NCI-H460 (cell line): Measurements from ENCODE around the gene DNM1. TPM values are rescaled to one million over a fixed set of nuclear protein-coding genes. Genes with fewer than 3 reads are reported as not detected.

Source experiments
- DNase-seq: peaks from one replicate; pipeline ENCODE4 v3.0.0-alpha.2; 2016; ENCODE audit warnings: low read depth; ENCODE audit errors: extremely low read depth
- total RNA-seq: library from RNA; depleted of rRNA; stranded (reverse); fragments of >200 nt; shearing (Covaris generic); gene quantifications from 2 replicates; pipeline ENCODE4 v1.2.3, GENCODE V29; 2014

The DNM1 gene
- total RNA-seq, 1 experiment from 2014 or later: 1.2 TPM

DNA sequence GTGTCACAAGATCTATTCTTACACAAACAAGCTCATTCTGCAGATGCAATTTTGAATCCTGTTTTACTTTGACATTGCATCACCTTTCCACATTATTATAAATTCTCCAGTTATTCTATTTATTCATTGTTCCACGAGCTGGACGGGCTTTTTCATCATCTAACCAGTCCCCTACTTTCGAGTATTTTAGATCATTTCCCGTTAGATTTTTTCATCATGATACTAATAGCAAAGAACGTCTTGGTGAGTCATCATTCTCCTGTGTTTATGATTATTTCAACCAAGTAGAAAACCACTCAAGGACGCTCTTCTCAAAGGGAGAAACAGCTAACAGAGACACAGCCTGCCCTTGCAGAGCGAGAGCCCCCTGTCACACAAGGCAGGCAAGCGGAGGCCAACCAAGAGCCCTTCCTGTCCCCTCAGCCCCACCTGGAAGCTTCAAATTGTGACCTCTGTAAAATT, 28.0 kb upstream of the DNM1 start:
- no peak for DNase-seq

DNA sequence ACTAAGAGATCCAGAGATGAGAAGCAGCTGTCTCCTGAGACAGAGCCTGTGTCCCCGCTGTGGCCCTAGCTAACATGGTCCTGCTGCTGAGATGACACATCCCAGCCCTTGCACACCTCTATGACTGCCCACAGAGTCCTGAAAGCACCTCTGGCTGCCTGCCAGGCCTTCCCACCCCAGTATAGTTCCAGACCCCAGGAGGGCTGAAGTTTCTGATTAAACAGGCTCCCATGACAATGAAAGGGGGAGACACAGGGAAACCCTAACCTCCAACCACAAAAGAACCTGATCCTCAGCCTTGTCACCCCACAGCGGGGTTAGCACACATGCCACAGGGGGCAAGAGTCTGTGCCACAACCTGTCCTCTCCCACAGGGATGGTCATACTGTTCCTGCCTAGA, 27.5 kb upstream of the DNM1 start:
- DNase-seq: no peak

DNA sequence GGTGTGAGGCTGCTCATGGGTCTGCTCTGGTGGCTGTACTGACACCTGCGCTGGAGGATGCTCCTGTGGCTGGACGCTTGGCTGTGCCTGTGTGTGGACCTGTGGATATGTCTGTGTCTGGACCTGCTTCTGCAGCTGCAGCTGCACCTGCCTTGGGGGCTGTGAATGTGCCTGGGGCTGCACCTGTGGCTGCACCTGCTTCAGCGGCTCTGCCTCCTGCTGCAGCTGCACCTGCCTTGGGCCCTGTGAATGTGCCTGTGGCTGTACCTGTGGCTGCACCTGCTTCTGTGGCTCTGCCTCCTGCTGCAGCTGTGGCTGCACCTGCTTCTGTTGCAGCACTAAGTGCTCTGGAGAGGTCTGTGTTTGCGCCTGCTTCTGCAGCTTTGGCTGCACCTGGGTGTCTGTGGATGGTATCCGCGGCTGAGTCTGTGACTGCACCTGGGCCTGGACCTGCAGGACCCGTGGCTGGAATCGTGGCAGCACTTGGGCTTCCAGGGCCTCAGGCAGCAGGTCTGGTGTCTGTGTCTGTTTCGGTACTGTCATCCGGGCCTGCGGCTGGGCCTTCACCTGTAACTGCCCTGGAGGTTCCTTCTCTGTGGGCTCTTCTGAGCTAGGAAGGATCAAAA, 24.3 kb upstream of the DNM1 start:
- DNase-seq: no peak

DNA sequence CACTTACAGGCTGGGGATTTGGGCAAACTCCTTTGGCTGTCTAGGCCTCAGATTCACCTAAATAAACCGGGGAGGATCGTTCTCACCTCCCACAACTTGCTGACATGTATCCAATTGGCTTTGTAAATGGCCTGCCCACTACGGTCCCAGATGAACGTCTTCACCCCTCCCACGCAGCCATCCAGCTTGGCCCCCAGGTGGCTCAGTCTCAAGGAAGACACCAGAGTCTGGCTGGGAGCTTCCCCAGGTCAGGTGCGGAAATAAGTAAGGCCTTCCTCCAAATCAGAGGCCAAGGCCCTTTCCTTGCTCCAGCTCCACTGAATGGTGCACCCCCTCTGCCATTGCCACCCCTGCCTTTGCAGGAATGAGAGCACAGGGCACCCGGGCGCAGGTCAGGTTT, 23.2 kb upstream of the DNM1 start:
- no peak for DNase-seq

DNA sequence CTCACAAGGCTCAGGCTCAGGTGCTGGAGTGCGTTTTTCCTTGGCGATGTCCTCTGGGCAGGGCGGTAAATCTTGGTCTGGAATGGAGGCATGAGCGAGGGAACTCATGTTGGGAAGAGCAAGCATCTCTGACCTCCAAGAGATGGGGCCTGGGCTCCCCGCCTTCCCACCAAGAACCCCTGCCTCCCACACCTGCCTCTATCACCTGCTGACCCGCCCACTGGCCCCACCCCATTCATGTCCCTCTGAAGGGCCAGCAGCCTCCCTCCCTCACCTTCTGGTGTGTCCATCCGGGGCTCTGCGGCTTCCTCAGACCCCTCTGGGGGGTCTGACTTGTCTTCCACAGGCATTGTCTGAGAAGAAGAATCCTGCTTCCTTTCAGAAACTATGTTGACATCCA, 22.7 kb upstream of the DNM1 start:
- DNase-seq: no peak

DNA sequence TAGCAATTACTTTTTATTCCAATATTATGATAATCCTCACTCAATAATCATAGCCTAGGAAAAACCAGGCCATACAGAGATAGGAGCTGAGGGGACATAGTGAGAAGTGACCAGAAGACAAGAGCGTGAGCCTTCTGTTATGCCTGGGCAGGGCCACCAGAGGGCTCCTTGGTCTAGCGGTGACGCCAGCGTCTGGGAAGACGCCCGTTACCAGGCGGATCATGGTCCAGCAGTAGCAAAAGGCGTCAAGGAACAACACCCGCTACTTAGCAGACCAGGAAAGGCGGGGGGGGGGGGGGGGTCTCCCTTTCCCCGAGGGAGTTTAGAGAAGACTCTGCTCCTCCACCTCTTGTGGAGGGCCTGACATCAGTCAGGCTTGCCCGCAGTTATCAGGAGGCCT, 21.7 kb upstream of the DNM1 start:
- DNase-seq: peak; percentile 37

DNA sequence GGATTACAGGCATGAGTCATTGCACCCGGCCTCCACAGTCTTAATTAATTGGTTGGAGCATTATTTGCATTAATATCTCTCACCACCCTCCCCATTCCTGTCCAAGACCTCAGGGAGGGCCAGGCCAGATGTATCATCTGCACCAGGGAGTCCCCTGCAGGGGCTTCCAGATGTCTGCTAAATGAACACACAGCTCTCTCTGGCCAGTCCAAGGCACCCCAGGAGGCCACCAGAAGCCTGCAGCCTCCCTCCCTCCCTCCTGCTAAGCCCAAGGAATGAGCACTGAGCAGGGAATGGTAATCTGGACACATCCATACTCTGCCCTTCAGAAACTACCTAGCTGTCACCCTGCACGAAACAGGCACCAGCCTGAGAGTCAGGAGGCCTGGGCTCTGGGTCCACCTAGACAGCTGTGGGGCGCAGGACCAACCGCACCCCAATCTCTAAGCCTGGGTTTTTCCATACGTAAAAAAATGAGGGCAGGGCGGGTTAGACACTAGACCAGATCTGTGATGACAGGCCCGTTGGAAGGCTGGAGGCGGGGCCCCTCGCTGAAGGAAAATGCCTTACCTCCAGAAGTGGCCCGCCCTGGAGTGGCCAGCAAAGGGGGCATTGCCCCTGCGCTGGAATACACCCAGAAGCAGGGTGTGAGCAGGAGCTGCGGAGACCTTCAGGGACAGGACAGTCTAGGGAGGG, 20.1 kb upstream of the DNM1 start:
- no peak for DNase-seq

DNA sequence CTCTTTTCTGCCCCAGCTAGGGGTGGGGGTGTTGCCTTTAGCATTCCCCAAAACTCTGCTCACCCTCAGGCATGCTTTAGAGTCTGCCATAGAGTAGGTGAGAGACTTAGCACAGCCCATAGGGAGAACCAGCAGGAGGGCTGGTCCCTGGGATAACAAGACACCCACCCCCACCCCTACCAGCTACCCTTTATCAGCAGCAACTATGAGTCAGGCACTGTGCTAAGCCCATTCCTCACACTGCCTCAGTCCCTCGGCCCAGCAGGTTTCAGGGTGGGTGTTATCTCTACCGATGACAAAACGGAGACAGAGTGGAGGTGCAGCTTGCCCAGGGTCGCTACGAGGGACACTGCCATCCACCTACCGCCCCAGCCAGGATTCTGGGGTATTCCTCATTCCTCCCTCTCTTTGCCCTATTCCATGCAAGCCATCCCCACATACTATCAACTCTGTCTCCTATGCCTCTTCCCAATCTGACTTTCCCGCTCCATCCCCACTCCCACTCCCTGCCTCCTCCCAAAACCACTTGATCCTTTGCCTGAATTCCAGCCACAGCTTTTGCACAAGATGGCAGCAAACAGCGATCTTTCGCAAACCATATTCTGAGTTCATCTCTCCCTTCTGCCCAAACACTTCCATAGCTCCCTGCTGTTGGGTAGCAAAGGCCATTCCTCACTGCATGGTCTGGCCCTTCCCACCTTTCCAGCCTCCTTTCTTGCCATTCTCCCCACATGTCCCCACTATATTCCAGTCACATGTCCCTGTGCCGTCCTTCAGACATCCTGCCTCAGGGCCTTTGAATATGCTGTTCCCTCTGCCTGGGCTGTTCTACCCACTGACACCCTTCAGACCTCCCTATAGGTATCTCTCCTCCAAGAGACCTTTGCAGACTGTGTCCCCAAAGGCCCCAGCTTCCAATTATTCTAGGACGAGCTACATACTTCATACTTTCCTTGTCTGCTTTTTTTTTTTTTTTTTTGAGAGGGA, 16.9 kb upstream of the DNM1 start:
- DNase-seq: no peak

DNA sequence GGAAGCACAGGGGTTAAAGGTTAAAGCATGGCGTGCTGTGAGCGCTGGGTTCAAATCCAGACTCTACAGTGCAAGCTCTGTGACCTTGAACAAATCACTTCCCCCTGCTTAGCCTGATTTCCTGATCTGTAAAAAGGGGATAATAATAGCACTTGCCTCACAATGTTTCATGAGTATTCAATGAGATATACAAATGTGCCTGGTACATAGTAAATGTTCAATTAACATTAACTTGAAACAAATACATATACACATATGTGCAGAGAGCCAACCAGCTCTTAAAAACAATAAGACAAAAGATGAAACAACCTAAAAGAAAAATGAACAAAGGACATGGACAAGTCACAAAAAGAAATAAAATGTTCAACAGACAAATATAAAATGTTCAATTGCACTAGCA, 15.8 kb upstream of the DNM1 start:
- DNase-seq: no peak

DNA sequence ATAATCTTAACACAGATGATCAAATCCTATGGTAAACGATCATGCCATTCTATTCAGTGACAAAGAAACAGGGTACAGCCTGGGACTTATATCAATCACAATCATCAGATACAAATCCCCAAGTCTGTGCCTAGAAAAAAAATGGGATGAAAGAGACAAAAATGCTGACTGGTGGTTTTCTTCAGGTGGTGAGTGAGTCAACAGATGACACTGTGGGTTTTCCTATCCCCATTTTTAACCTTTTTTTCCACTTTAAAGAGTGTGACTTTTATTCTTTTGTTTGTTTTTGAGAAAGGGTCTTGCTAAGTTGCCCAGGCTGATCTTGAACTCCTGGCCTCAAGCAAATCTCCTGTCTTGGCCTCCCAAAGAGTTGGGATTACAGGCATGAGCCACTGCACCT, 15.0 kb upstream of the DNM1 start:
- no peak for DNase-seq

DNA sequence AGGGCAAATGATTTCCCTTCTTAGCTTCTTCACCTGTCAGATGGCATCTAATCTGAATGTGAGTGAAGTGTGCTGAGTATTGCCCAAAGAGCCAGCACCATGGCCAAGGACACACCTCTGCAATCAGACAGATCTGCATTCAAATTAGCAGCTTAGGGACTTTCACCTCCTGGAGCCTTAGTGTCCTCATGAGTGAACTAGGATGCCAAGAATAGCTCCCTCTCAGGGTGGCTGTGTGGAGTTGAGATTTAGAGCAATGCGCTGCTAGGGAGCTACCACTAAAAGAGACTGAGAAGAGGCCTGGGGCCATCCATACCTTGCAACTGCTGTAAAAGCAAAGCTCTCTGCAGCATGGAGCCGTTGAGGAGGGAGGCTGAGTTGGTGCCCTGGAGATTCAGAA, 13.2 kb upstream of the DNM1 start:
- no peak for DNase-seq

DNA sequence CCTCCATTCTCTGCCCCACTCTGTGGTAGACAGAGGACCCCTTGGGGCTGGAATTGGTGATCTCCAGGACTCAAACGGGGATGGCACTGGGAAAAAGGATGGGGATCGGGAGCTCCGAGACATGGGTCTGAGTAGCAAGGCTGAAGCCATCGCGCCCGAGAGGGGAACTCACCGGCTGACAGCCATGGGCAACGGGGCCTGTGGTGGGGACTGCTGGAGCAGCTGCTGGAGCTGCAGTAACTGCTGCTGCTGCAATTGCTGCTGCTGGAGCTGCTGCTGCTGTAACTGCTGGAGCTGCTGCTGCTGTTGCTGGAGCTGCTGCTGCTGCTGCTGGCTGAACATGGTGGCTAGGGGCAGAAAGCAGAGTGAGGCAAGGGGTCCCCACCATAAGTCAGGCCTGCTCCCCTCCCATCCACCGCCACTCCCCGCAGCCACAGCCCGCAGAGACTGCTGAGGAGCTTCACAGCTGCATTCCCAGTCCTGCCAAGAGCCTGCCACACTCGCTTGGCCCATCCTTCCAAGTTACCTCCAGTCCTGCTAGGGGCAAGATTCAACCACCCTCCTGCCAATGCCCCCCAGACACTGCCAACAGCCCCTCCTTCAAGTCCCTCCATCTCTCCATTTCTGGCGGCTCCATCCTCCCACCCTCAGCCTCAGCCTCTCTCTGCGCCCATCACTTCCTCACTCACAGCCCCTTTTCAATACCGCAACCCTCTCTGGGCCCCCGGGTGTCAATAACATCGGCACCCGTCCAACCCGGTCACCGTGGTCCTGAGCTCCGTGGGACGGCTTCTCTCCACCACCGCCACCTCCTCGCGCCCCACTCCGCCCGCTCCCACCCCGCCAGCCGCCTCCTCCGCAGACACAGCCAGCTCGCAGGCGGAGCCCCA, 12.4 kb upstream of the DNM1 start:
- DNase-seq: no peak

DNA sequence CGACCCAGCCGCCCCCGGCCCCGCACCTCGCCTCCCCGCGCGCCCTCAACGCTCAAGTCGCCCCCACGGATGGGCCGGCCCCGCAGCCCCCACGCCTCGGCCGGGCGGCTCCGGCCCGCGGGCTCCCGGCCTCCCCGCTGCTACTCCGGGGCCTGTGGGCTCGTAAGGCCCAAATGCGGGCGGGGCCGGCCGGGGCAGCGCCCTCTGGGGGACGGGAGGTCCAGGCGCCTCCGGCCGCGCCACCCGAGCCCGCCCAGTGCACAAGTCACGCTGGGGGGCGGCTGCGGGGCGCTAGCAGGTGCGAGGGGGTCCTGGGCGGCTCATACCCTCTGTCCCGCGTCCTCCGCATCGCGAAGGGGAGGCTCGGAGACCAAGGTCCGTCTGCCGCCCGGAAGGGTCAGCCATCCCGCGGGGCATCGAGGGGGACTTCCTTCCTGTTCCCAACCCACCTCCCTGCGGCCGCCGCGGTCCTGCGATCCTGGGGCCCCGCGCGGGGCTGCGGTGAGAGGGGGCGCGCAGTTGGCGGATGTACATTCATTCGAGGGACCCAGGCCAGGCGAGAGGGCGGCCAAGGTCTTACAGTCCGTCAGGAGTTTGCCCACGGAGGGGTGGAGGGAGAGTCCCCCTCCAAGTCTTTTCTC, 11.7 kb upstream of the DNM1 start, which contains the start of gene CIZ1:
CIZ1 (minus strand) TSS at position 167 of the 641 bp plus-strand sequence. CDS start 715 bp downstream, outside the sequence.
- DNase-seq: peak; percentile 73

DNA sequence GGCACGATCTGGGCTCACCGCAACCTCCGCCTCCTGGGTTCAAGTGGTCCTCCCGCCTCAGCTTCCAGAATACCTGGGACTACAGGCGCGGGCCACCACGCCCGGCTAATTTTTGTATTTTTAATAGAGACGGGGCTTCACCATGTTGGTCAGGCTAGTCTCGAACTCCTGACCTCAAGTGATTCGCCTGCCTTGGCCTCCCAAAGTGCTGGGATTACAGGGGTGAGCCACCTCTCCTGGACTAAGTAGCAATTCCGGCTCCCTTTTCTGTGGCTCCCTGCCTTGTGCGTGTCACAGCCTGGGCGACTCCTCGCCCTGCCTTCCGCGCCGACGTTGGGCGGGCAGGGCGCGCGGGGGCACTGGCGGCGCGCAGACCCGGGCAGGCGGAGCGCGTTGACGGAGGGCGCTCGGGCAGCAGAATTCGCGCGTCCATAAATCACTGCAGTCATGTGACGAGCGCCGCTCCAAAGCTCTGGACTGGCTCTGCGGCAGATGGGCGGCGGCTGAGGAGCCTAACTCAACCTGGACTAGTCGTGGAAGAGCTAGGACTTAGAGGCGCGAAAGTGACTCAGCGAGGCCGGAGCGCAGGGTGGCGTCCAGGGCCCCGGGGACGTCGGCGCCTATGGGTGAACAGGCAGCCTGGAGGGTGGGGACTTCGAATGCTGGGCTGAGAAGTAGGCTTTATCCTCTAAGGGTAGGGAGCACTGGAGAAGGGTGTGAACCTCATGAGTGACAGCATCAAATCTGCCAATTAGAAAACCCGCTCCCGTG, 10.4 kb upstream of the DNM1 start:
- DNase-seq: peak; percentile 79

DNA sequence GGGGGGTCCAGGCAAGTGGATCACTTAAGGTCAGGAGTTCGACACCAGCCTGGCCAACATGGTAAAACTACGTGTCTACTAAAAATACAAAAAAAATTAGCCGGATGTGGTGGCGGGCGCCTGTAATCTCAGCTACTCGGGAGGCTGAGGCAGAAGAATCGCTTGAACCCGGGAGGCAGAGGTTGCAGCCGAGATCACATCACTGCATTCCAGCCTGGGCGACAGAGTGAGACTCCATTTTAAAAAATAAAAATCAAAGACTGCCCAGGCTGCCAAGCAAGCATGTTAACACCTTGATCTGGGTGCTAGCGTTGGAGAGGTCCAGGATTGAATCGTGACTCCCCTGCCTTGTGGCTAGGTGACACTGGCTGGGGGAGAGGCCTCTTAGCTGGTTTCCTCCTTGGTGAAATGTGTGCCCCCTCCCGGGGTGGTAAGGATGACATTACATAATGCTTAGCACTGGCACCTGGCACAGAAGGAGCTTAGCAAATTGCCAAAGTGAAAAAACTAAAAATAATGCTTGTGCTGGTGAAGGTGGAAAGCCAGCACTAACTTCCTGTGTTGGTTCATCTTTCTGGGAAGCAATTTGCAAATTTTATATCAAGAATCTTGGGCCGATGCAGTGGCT, 9.6 kb upstream of the DNM1 start:
- no peak for DNase-seq

DNA sequence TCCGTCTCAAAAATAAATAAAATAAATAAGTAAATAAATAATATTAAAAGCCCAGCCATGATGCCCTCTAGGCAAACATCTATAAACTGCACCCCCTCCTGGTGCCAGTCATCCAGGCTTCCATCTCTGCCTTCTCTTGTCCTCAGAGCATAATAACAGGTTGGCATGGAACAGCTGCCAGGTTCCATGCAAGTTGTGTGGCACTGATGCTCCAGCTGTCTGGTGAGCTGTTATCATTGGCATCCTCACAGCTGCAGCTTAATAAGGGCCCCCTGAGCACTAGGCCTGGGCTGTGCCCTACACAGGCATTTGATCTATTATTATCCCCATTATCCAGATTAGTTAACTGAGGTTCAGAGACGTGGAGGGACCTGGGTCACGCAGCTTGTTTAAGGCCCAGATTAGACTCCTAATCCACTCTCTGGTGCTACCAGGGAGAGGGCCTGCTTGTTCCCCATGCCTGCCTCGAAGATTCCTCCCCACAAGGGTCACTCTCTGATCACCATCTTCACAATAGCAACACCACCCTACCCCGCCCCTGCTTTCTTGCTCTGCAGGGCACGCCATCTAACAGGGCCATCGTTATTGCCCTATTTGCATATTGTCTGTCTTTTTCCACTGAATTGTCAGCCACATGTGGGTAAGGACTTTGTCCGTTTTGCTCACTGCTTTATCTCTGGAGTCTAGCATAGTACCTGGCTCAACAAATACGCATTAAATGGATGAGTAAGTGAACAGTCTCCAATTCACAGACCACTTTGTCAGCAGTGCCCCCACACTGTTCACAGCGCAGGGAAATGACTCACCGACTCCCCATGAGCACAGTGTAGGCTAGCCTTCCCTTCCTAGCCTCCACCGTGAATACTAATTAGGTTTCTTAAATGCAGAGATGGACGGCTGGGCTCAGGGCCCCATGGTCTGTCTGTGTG, 1.5 kb upstream of the DNM1 start:
- DNase-seq: no peak

DNA sequence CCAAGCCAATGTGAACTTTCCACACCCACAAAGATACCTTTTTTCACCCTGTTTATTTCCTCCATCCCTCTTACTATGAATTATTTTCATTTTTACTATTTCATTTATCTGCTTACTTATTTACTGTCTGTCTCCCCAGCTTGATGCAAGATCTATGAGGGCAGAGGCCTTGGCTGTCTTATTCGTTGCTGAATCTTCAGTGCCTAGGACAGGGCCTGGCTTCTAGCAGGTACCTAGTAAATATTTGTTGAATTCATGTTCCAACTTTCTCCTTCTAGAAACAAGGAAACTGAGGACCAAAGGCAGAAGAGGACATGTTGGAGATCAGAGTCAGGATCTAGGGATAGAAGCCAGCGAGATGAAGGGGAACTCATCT, 543 bp upstream of the DNM1 start:
- no peak for DNase-seq
